H1 (cell line): Measurements from ENCODE around the gene PHC2.

ENCODE experiments used
- CTBP2 ChIP-seq: IDR thresholded peaks from 2 replicates; pipeline ENCODE4 v1.7.0; 2011; ENCODE audit warnings: borderline replicate concordance, mild to moderate bottlenecking, moderate library complexity, mixed read lengths, low read length; ENCODE audit not compliant: insufficient read depth, insufficient read length
- EP300 ChIP-seq, 2 experiments: IDR thresholded peaks; 1 replicate in 1 of 2; 2 replicates in 1 of 2; pipeline ENCODE4 v1.6.1; 2011 to 2012; ENCODE audit warnings: low read depth in 2 of 2, low read length in 2 of 2, mild to moderate bottlenecking in 2 of 2, borderline replicate concordance in 1 of 2, inconsistent platforms in 1 of 2, moderate library complexity in 1 of 2
- EZH2 ChIP-seq: fragments of 200-600 bp; sonication (generic); IDR thresholded peaks from 2 replicates; pipeline ENCODE4 v1.7.1; 2012; ENCODE audit warnings: low read depth, mild to moderate bottlenecking, moderate library complexity, low read length, inconsistent platforms; ENCODE audit not compliant: severe bottlenecking
- PHF8 ChIP-seq: fragments of 200-600 bp; sonication (generic); conservative IDR thresholded peaks from 2 replicates; pipeline ENCODE4 v1.7.1; 2012; ENCODE audit warnings: low read depth, mild to moderate bottlenecking, inconsistent platforms, low read length, moderate library complexity
- SIN3A ChIP-seq, 2 experiments: IDR thresholded peaks in 1 of 2; conservative IDR thresholded peaks in 1 of 2; 2 replicates each; pipeline ENCODE4 v1.6.1; 2011 to 2012; ENCODE audit warnings: low read length in 2 of 2, improper control_type of control experiment in 1 of 2, low read depth in 1 of 2, mild to moderate bottlenecking in 1 of 2
- SUZ12 ChIP-seq: fragments of 200-600 bp; sonication (generic); IDR thresholded peaks from 2 replicates; pipeline ENCODE4 v1.6.1; 2012; ENCODE audit warnings: mild to moderate bottlenecking, inconsistent platforms, low read length, moderate library complexity, mixed read lengths
- TF ChIP-seq, protein P1 (sequence below), 3 experiments: IDR thresholded peaks; 1 replicate in 2 of 3; 2 replicates in 1 of 3; pipeline versions ENCODE4 v1.5.1 to v1.6.1; 2011; ENCODE audit warnings: low read length in 3 of 3, mild to moderate bottlenecking in 3 of 3, inconsistent platforms in 2 of 3, low read depth in 1 of 3, moderate library complexity in 1 of 3; ENCODE audit not compliant: insufficient read depth in 1 of 3; ENCODE audit errors: control extremely low read depth in 1 of 3
- TF ChIP-seq, protein P2 (sequence below): fragments of 300-600 bp; sonication (generic); IDR thresholded peaks from 2 replicates; pipeline ENCODE4 v1.7.1; 2012; ENCODE audit warnings: low read length, moderate library complexity, mild to moderate bottlenecking, inconsistent platforms; ENCODE audit not compliant: insufficient replicate concordance

DNA sequence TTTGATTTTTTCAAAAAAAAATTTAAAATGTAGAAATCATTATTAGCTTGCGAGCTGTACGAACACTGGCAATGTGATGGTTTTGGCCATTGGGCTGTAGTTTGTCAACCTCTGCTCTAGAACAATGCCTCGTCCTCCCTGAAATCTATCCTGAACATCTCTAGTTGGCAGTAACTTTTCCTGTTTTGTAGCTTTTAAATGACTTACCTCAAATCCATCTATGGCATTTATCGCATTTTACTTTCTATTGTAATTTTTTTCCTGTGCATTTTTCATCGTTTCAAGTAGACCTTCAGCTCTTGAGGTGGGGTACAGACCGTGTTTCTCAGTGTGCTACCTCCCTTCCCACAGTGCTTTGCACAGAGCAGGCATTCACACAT is 79.6 kb downstream of the PHC2 start:
- TF ChIP-seq, protein P1, sequence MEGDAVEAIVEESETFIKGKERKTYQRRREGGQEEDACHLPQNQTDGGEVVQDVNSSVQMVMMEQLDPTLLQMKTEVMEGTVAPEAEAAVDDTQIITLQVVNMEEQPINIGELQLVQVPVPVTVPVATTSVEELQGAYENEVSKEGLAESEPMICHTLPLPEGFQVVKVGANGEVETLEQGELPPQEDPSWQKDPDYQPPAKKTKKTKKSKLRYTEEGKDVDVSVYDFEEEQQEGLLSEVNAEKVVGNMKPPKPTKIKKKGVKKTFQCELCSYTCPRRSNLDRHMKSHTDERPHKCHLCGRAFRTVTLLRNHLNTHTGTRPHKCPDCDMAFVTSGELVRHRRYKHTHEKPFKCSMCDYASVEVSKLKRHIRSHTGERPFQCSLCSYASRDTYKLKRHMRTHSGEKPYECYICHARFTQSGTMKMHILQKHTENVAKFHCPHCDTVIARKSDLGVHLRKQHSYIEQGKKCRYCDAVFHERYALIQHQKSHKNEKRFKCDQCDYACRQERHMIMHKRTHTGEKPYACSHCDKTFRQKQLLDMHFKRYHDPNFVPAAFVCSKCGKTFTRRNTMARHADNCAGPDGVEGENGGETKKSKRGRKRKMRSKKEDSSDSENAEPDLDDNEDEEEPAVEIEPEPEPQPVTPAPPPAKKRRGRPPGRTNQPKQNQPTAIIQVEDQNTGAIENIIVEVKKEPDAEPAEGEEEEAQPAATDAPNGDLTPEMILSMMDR (IDR thresholded peaks at IDR 0.05; ENCODE audit: control extremely low read depth in 1 of 3, insufficient read depth in 1 of 3, low read depth in 1 of 3, low read length in 3 of 3) = no peak
- TF ChIP-seq, protein P2, sequence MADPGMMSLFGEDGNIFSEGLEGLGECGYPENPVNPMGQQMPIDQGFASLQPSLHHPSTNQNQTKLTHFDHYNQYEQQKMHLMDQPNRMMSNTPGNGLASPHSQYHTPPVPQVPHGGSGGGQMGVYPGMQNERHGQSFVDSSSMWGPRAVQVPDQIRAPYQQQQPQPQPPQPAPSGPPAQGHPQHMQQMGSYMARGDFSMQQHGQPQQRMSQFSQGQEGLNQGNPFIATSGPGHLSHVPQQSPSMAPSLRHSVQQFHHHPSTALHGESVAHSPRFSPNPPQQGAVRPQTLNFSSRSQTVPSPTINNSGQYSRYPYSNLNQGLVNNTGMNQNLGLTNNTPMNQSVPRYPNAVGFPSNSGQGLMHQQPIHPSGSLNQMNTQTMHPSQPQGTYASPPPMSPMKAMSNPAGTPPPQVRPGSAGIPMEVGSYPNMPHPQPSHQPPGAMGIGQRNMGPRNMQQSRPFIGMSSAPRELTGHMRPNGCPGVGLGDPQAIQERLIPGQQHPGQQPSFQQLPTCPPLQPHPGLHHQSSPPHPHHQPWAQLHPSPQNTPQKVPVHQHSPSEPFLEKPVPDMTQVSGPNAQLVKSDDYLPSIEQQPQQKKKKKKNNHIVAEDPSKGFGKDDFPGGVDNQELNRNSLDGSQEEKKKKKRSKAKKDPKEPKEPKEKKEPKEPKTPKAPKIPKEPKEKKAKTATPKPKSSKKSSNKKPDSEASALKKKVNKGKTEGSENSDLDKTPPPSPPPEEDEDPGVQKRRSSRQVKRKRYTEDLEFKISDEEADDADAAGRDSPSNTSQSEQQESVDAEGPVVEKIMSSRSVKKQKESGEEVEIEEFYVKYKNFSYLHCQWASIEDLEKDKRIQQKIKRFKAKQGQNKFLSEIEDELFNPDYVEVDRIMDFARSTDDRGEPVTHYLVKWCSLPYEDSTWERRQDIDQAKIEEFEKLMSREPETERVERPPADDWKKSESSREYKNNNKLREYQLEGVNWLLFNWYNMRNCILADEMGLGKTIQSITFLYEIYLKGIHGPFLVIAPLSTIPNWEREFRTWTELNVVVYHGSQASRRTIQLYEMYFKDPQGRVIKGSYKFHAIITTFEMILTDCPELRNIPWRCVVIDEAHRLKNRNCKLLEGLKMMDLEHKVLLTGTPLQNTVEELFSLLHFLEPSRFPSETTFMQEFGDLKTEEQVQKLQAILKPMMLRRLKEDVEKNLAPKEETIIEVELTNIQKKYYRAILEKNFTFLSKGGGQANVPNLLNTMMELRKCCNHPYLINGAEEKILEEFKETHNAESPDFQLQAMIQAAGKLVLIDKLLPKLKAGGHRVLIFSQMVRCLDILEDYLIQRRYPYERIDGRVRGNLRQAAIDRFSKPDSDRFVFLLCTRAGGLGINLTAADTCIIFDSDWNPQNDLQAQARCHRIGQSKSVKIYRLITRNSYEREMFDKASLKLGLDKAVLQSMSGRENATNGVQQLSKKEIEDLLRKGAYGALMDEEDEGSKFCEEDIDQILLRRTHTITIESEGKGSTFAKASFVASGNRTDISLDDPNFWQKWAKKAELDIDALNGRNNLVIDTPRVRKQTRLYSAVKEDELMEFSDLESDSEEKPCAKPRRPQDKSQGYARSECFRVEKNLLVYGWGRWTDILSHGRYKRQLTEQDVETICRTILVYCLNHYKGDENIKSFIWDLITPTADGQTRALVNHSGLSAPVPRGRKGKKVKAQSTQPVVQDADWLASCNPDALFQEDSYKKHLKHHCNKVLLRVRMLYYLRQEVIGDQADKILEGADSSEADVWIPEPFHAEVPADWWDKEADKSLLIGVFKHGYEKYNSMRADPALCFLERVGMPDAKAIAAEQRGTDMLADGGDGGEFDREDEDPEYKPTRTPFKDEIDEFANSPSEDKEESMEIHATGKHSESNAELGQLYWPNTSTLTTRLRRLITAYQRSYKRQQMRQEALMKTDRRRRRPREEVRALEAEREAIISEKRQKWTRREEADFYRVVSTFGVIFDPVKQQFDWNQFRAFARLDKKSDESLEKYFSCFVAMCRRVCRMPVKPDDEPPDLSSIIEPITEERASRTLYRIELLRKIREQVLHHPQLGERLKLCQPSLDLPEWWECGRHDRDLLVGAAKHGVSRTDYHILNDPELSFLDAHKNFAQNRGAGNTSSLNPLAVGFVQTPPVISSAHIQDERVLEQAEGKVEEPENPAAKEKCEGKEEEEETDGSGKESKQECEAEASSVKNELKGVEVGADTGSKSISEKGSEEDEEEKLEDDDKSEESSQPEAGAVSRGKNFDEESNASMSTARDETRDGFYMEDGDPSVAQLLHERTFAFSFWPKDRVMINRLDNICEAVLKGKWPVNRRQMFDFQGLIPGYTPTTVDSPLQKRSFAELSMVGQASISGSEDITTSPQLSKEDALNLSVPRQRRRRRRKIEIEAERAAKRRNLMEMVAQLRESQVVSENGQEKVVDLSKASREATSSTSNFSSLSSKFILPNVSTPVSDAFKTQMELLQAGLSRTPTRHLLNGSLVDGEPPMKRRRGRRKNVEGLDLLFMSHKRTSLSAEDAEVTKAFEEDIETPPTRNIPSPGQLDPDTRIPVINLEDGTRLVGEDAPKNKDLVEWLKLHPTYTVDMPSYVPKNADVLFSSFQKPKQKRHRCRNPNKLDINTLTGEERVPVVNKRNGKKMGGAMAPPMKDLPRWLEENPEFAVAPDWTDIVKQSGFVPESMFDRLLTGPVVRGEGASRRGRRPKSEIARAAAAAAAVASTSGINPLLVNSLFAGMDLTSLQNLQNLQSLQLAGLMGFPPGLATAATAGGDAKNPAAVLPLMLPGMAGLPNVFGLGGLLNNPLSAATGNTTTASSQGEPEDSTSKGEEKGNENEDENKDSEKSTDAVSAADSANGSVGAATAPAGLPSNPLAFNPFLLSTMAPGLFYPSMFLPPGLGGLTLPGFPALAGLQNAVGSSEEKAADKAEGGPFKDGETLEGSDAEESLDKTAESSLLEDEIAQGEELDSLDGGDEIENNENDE = no peak
- TF ChIP-seq EZH2 (no peak), EP300 (IDR thresholded peaks at IDR 0.05; ENCODE audit: borderline replicate concordance in 1 of 2, low read depth in 2 of 2, low read length in 2 of 2) (no peak), PHF8 (no peak), SIN3A (conservative IDR thresholded peaks at IDR 0.05 in 1 of 2, IDR thresholded peaks at IDR 0.05 in 1 of 2; ENCODE audit: low read depth in 1 of 2, low read length in 2 of 2) (no peak), SUZ12 (no peak), CTBP2 (no peak)
